Hematopoietic multipotent progenitor cell treated with erythropoietin and hydrocortisone succinate and interleukin-3 and kit ligand, for 17 days (in vitro differentiated cells): ENCODE measurements around the gene RABL6.
A peak's percentile ranks its signal among the peaks of the same experiment; 100 is the strongest.
"Not testable (repeated sequence)": the region's sequence is repeated elsewhere in the genome, so short reads cannot be mapped to it uniquely, and the experiment has no call there.

ENCODE experiments used
- DNase-seq: peaks from one replicate; pipeline ENCODE4 v3.0.0-alpha.2; 2015; ENCODE audit warnings: low spot score

RABL6 gene

DNA sequence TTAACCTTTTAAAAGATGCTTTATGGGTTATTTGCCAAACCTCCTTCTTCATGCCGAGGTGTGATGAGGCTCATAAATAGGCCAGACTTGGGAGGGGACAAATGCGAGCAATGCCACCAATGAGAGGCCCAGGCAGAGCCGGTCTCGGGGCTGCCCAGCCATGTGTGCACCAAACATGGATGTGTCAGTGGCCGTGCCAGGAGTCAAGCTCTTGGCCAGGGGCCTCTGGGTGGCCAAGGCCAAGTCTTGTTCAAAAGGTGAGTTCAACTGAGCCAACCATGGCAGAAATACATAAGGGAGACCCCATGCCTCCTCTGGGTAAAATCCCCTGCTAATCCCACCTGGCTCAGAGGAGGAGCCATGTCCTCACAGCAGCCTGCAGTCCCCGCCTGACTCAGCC is 32.6 kb upstream of the RABL6 start:
- DNase-seq = no peak

DNA sequence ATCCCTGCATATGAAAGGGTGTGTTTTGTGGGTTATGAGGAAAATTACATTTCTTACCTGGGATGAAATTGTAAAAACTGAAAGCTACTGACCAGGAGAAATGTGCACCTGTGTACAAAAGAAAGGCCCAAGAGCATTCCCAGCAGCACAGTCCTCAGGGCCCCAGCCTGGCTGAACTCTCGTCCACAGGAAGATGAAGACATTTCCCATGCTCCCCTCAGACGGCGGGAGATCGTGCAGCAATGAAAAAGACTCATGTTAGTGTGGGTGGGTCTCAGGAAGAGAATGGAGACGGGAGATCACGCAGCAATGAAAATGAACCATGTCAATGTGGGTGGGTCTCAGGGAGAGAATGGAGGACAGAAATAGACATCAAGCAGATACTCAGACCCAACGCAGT is 30.8 kb upstream of the RABL6 start:
- DNase-seq = no peak

DNA sequence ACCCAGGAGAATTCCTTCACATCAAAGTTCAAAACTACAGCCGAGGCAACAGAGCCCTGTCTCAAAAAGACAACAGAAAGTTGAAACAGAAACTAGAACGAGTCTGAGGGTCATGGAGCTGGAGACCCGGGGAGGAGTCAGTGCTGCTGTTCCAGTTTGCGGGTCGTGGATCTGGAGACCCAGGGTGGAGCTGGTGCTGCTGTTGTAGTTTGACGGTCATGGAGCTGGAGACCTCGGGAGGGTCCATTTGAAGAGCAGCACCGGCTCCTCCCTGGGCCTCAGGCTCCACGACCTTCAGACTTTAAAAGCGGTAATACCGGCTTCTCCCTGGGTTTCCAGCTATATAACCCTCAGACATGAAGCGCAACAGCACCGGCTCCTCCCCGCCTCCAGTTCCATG is 30.4 kb upstream of the RABL6 start:
- no peak for DNase-seq

DNA sequence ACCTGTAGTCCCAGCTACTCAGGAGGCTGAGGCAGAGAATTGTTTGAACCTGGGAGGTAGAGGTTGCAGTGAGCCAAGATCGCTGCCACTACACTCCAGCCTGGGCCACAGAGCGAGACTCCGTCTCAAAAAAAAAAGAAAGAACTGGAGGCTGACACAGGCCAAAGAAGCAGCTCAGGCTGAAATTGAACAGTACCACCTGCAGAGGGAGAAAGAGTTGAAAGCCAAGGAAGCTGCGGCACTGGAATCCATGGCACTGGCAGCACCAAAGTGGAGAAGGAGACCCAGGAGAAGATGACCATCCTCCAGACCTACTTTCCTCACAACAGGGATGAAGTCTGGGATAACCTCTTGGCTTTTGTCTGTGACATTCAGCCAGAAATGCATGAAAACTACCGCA is 27.9 kb upstream of the RABL6 start:
- DNase-seq = no peak

DNA sequence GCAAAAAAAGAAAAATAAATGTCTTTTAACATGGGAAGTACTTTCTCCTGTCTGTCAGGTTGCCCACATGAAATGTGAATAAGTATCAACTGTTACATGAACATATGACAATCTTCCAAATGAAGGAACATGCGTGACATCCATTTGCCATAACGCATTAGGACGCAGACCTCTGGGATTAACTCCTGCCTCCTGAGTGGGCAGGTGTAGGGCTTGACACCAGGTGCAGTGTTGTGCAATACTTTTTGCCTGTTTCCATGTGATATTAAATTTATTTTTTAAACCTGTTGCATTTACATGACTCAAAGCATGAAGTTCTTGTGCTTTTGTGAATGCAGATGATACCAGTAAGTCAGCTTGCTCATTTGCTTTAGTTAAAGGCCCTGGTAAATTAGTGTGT is 25.3 kb upstream of the RABL6 start:
- no peak for DNase-seq

DNA sequence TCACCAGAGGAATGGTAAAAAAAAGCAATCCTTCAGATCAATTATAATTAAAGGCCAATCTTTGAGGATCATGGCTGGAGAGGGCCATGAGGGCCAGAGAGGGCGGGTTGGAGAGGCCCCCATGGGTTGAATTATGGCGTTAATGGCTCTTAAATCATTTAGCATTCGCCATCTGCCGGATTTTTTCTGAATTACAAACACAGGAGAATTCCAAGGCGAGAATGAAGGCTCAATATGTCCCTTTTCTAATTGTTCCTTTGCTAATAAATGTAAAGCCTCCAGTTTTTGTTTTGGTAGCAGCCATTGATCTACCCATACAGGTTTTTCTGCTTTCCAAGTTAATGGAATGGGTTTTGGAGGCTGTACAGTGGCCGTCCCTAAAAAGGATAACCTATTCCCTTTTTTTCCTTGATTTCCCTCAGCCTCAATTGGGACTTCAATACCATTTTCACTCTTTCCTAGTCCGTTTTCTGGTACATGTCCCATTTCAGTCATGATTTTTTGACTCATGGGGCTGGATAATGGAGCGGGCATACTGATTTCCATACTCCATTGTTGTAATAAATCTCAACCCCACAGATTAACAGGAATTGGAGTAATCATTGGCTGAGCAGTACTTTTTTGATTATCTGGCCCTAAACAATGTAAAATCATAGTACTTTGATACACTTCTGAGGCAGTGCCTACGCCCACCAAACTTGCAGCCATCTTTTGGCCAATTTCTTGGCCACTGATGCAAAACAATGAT is 23.3 kb upstream of the RABL6 start:
- no peak for DNase-seq

DNA sequence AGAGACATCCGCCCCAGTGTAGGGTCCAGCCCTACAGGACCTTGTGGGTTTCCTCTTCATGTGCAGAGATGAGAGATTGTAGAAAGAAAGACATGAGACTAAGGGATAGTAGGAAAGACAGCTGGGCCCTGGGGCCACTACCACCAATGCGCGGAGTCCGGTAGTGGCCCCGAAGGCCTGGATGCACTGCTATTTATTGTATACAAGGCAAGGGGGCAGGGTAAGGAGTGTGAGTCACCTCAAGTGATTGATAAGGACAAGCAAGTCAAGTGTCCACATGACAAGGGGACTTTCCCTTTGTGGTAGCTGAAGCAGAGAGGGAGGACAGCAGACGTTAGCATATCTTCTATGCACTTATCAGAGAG is 22.8 kb upstream of the RABL6 start:
- DNase-seq = no peak

DNA sequence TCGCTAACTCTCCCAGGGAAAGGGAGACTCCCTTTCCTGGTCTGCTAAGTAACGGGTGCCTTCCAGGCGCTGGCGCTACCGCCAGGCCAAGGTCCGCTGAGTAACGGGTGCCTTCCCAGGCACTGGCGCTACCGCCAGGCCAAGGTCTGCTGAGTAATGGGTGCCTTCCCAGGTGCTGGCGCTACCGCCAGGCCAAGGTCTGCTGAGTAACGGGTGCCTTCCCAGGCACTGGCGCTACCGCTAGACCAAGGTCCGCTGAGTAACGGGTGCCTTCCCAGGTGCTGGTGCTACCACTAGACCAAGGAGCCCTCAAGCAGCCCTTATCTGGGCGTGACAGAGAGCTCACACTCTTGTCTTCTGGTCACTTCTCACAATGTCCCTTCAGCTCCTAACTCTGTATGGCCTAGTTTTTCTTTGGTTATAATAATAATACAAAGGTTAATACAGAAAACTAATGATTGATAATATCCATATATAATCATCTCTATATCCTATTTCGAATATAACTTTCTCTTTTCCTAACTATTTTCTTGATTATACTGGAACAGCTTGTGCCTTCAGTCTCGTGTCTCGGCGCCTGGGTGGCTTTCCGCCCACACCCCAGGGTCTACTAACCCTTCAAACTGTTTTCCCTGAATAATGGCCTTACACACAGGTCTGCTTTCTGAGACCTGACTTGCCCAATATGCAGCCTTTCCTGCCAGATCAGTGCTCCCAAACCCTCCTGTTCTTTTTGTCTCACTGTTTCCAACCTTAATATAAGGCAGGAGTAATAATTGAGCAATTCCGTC is 22.0 kb upstream of the RABL6 start:
- DNase-seq = not testable (repeated sequence)

DNA sequence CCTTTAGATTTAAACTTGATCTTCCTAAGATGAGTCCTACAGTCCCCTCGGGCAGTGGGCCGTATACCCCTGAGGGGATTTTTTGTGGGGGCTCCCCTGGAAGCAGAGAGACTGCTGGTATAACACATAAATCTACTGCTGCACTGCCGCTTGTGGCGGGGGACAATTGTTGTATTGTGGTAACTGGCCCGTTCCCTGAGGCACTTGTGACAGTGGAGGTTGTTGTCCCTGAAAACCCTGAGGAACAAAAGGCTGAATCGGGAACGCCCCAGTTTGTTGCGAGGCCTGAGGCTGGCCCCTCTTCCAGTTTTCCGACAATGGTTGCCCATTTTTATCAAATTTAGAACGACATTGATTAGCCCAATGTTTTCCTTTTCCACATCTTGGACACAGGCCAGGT is 21.3 kb upstream of the RABL6 start:
- no peak for DNase-seq

DNA sequence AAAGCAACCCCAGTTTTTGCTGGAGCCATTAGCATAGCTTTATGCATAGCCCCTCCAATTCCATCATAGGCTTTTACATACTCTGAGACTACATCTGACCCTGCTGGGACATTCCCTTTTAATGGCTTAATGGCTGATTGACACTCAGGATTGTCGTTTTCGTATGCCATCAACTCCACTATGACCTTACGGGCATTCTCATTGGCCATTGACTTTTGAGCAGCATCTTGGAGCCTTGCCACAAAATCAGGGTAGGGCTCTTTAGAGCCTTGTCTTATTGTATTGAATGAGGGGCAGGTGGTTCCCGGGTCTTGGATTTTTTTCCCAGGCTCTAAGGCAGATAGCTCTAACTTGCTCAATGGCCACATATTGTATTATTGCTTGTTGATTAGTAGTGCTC is 20.8 kb upstream of the RABL6 start:
- DNase-seq = not testable (repeated sequence)

DNA sequence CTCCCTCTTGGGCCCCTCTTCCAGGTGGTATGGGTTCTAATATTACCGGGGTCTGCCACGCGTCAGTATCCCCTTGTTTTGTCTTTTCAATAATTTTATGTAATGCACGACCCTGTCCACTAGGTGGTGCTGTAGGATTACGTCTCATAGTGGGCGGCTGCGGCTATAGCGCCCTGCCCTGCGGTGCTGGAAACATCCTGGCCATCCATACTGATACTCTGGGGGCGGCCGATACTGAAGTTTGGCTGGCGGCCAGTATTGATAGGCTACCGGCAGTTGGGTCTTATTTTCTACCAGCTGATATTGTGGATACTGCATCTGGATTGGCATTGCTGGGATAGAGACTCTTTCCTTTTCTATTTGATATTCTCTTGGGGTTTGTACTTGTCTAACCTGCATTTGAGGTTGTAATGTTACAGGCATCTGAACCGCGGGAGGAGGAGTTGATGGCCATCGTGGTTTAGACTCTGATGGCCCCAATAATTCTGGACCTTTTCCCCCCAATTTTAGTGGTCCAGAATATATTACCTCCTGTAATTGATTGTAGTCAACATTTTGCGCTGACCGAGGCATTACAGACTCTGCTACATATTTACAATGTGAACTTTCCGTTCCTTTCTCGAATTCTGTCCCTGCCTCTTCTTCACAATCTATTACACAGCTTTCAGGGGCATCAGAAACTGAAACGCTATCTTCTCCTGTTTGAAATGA is 19.9 kb upstream of the RABL6 start:
- peak; percentile 91 for DNase-seq

DNA sequence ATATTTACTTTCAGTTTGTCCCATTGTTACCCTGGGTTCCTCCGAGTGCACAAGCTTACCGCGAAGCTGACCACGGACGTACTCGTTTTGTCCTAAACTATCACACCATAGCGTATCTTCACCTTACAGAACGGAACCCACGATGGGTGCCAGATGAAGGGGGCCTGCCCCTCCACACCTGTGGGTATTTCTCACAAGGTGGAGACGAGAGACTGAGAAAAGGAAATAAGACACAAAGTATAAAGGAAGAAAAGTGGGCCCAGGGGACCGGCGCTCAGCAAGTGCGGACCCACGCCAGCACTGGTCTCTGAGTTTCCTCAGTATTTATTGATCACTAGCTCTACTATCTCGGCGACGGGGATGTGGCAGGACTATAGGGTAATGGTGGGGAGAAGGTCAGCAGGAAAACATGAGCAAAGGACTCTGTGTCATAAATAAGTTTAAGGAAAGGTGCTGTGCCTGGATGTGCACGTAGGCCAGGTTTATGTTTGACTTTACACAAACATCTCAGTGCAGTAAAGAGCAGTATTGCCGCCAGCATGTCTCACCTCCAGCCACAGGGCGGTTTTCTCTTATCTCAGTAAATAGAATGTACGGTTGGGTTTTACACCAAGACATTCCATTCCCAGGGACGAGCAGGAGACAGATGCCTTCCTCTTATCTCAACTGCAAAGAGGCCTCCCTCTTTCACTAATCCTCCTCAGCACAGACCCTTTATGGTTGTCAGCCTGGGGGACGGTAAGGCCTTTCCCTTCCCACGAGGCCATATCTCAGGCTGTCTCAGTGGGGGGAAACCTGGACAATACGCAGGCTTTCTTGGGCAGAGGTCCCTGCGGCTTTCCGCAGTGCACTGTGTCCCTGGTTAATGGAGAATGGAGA is 18.9 kb upstream of the RABL6 start:
- peak; percentile 19 for DNase-seq

DNA sequence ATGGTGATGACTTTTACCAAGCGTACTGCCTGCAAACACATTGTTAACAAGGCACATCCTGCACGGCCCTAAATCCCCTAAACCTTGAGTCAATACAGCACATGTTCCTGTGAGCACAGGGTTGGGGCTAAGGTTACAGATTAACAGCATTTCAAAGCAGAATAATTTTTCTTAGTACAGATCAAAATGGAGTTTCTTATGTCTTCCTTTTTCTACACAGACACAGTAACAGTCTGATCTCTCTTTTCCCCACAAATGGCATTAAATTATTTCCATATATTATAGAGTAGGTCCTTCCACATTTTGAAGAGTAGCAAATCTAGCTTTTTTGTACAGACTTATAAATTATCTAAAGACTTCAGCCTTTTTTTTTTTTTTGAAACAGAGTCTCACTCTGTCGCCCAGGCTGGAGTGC is 18.2 kb upstream of the RABL6 start:
- no peak for DNase-seq

DNA sequence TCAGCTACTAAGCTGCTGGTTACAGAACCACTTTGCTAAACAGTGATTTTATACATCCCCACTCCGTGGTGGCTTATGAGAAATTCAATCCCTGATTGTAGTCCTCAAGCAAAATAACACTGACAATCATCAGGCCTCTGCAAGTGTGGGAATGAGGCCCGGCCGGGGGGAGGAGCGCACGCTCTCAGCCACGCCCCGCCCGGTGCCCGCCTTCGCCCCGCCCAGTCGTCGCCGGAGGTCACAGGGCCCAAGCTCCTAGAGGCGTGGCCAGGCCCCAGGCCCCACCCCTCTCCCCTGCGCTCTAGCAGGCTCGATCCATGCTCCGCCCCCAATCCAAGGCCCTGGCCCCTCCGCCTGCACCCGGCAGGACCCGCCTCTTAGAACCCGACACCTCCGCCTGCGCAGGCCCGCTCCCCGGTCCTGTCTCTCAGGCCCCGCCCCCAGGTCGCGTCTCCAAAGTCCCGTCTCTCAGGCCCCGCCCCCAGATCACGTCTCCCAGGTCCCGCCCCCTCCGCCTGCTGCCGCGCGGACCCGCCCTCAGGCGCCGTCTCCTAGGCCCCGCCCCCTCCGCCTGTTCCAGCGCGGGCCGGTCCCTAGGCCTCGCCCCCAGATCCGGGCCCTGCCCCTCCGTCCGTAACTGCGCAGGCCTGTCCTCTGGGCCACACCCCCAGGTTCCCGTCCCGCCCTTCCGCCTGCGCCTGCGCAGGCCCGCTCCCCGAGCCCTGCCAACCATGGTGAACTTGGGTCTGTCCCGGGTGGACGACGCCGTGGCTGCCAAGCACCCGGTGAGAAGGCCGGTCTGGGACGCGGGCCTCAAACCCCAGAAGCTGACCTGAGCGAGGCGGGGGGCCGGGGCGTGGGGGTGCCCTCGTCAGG is 16.9 kb upstream of the RABL6 start, which contains the start of gene TMEM141:
Gene TMEM141, plus strand, starts transcription at position 705 of the 876 bp plus-strand sequence. Its CDS starts 27 bp downstream, at position 732.
- DNase-seq = peak; percentile 99

DNA sequence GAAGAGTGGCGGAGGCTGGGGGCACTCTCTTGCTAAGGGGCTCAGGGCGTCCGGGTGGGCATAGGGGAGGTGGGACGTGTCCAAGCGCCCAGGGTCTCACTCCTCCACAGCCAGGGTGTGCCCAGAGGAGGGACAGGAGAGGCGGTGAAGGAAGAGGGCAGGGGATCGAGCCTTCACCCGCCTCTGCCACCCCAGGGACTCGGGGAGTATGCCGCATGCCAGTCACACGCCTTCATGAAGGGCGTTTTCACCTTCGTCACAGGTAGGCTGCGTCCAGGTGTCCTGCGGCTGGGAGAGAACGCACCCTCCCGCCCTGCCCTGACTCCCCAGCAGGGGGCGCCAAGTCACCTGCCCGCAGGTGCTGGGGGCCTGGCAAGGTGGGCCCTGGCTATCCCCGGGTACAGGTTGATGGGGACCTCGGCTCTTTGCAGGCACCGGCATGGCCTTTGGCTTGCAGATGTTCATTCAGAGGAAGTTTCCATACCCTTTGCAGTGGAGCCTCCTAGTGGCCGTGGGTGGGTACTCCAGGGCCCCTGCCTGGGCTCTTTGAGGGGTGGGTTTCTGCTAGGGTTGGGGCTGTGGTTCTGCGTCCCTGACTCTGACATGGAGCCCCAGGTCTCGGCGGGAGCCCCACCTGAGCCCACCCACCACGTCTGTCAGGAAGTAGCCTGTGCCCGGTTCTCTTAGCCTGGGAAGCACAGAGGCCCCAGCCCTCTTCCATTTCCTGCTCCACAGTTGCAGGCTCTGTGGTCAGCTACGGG is 16.1 kb upstream of the RABL6 start:
- DNase-seq = peak; percentile 84

DNA sequence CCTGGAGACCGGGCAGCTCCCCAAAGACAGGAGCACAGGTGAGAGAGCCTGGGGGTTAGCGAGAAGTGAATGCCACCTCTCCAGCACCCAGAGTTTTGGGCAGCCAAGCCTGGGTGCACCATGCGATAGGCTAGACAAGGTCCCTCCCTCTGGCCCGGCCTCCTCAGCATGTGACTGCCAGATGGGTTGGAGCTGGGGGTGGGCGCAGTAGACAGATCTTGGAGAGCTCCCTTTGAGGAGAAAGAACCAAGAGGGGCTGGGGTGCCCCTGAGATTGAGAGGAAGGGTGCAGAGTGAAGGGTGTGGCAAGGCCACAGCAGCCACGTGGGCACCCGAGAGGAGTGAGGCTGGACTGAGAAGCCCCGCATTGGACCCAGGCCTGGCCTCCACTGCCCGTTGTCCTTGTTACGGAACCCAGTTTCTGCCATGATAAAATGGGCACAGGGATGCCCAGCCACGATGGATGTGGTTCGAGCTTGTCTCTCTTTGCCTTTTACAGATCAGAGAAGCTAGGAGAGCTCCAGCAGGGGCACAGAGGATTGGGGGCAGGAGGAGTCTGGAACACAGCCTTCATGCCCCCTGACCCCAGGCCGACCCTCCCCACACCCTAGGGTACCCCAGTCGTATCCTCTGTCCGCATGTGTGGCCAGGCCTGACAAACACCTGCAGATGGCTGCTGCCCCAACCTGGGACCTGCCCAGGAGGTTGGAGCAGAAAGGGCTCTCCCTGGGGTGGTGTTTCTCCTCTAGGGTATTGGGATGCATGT is 15.2 kb upstream of the RABL6 start:
- DNase-seq = no peak

DNA sequence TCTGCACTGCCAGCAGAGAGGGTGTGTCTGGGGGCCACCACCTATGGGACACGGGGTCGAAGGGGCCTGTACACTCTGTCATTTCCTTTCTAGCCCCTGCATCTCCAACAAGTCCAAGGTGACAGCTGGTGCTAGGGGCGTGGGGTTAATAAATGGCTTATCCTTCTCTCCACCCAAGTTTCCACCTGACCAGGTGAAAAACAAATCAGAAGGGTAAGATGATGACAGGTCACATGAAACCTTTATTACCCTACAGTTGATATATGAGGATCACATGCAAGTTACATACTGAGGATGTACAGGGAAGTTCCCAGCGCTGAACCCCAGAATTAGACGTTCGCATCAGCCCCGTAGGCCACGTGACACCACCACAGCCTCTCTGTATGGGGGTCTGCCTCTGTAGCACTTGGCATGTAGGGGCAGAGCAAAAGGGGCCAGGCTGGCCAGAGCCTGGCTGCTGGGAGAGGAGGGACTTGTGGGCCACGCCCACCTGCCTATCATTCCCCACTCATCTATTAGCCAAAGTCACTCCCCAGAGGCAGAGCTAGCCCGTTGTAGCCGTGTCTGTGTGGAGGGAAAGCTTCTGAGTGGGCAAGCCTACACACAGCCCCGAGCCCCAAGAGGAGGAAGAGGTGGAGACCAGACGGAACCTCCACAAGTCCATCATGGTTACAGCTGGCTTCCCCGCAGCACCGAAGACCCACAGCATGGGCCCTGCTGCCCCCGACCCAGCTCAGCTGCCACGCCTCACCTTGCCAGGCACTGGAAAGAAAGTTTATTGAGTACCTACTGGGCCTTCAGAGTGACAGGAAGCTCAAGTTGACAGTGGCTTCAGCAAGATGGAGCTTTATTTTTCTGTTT is 14.4 kb upstream of the RABL6 start:
- DNase-seq = peak; percentile 55

DNA sequence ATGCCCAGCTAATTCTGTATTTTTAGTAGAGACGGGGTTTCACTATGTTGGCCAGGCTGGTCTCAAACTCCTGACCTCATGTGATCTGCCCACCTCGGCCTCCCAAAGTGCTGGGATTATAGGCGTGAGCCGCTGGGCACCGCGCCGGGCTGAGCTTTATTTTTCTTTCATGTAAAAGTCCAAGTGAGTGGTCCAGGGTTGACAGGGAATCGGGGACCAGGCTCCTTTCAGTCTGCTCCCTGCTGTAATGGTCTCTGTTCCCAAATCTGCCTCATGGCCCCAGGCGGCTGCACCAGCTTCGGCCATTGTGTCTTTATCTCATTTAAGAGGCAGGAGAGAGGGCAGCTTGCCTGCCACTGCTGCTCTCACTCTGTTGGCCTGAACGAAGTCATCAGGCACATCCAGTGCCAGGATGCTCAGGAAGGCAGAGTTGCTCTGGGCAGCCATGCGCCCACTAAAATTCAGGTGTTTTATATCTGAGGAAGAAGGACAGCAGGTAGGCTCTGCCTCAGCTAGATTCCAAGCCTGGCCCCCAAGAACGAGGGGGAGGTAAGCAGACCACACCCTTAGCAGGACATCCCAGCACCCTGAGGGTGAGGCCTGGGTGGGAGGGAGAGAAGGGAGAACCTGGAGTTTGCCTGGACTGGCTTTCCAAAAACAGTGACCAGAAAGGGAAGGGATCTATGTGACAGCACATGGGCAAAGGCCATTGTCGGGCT is 13.3 kb upstream of the RABL6 start:
- no peak for DNase-seq
